ENCODE measurements around the gene GLG1.

GLG1 gene

GRCh38 chr16:74580833-74581232 is 26.1 kb downstream of the GLG1 start:
- POLR2A ChIA-PET, result no interaction called here
- no peak for TF ChIP-seq CTCF (IDR thresholded peaks at IDR 0.05; ENCODE audit: control extremely low read depth, extremely low read depth, low read depth, missing control alignments)
- CTCF ChIA-PET, result interaction anchor here (1.4 kb wide), 1 partner anchor 10 kb away, joined by 3 read pairs; no protein-coding TSS in a partner anchor
- DNase-seq (ENCODE audit: extremely low spot score), result no peak

- ChIA-PET POLR2A (no interaction called here), CTCF (interaction anchor here (1.2 to 2.6 kb wide), 4 partner anchors 9 to 42 kb away, joined by 3 to 14 read pairs (median 4); no protein-coding TSS in a partner anchor)
- TF ChIP-seq CTCF (IDR thresholded peaks at IDR 0.05; ENCODE audit: control extremely low read depth, extremely low read depth, low read depth, missing control alignments), result no peak
- no peak for DNase-seq (ENCODE audit: extremely low spot score)
Measured at GRCh38 chr16:74578838-74579237, 28.1 kb downstream of the GLG1 start.

- TF ChIP-seq CTCF (IDR thresholded peaks at IDR 0.05; ENCODE audit: control extremely low read depth, extremely low read depth, low read depth, missing control alignments), result no peak
- CTCF ChIA-PET, result interaction anchor here (1.2 to 2.6 kb wide), 5 partner anchors 9 to 42 kb away, joined by 3 to 14 read pairs (median 4); no protein-coding TSS in a partner anchor
- POLR2A ChIA-PET, result no interaction called here
- DNase-seq (ENCODE audit: extremely low spot score), result no peak
Measured at GRCh38 chr16:74578433-74578832, 28.5 kb downstream of the GLG1 start.

GRCh38 chr16:74577882-74578366 is 29.0 kb downstream of the GLG1 start:
- DNase-seq (ENCODE audit: extremely low spot score), result peak; percentile 31
- no peak for TF ChIP-seq CTCF (IDR thresholded peaks at IDR 0.05; ENCODE audit: control extremely low read depth, extremely low read depth, low read depth, missing control alignments)
- ChIA-PET CTCF (interaction anchor here (1.2 to 2.6 kb wide), 5 partner anchors 9 to 43 kb away, joined by 3 to 14 read pairs (median 4); no protein-coding TSS in a partner anchor), POLR2A (no interaction called here)

- no peak for DNase-seq (ENCODE audit: extremely low spot score)
- ChIA-PET POLR2A (no interaction called here), CTCF (interaction anchor here (0.7 to 1.0 kb wide), 2 partner anchors 11 to 287 kb away, joined by 3 read pairs; no protein-coding TSS in a partner anchor)
- no peak for TF ChIP-seq CTCF (IDR thresholded peaks at IDR 0.05; ENCODE audit: control extremely low read depth, extremely low read depth, low read depth, missing control alignments)
Measured at GRCh38 chr16:74575807-74576643, 30.9 kb downstream of the GLG1 start.

GRCh38 chr16:74575175-74575806 is 31.6 kb downstream of the GLG1 start:
- CTCF ChIA-PET, result no interaction called here
- TF ChIP-seq CTCF (IDR thresholded peaks at IDR 0.05; ENCODE audit: control extremely low read depth, extremely low read depth, low read depth, missing control alignments), result no peak
- POLR2A ChIA-PET, result no interaction called here
- no peak for DNase-seq (ENCODE audit: extremely low spot score)
